Astrocyte of the spinal cord (primary cell): Measurements from ENCODE around the gene FMN1.

Source experiments
- DNase-seq: peaks from one replicate; pipeline ENCODE4 v3.0.0; 2011; ENCODE audit warnings: low read depth, low spot score
- H3K4me3 ChIP-seq: 2 replicates; pipeline ENCODE4 v1.5.1; 2011; ENCODE audit warnings: low read depth, mild to moderate bottlenecking, low read length, moderate library complexity
- CTCF ChIP-seq: IDR thresholded peaks from 2 replicates; pipeline ENCODE4 v1.5.1; 2012; ENCODE audit warnings: low read depth, mild to moderate bottlenecking, low read length, inconsistent platforms
- in situ Hi-C: cut with HindIII; loops from 2 replicates; pipeline ENCODE4 v1.10.0; 2017; ENCODE audit warnings: low sequenced_read_pairs

The FMN1 gene

GRCh38 chr15:32881528-32881927, 313.0 kb downstream of the FMN1 start:
- H3K4me3 ChIP-seq: no peak overlapping the region
- in situ Hi-C loops: no loop called here
- TF ChIP-seq CTCF: no peak
- no peak for DNase-seq

GRCh38 chr15:32880642-32881041, 313.9 kb downstream of the FMN1 start:
- in situ Hi-C loops: no loop called here
- H3K4me3 ChIP-seq: no peak overlapping the region
- no peak for TF ChIP-seq CTCF
- DNase-seq: no peak

GRCh38 chr15:32879980-32880379, 314.5 kb downstream of the FMN1 start:
- H3K4me3 ChIP-seq: no peak overlapping the region
- no peak for TF ChIP-seq CTCF
- no peak for DNase-seq
- in situ Hi-C loops: no loop called here

GRCh38 chr15:32878869-32879805, 315.4 kb downstream of the FMN1 start:
- no peak for DNase-seq
- in situ Hi-C loops: no loop called here
- no peak for TF ChIP-seq CTCF

GRCh38 chr15:32878342-32878741, 316.2 kb downstream of the FMN1 start:
- H3K4me3 ChIP-seq: no peak overlapping the region
- in situ Hi-C loops: no loop called here
- no peak for DNase-seq
- no peak for TF ChIP-seq CTCF

More at GRCh38 chr15:32878869-32879805, 315.4 kb downstream of the FMN1 start:
- H3K4me3 ChIP-seq: no peak overlapping the region

- TF ChIP-seq CTCF: no peak
- DNase-seq: no peak
- H3K4me3 ChIP-seq: no peak overlapping the region
- in situ Hi-C loops: no loop called here
These were observed 317.1 kb downstream of the FMN1 start for GRCh38 chr15:32877252-32878019.
